GM08714 (cell line): Measurements from ENCODE around the gene RAB11FIP4.

Experiments
- H3K4me3 ChIP-seq: fragments of 200-500 bp; sonication (Bioruptor generic); 2 replicates; pipeline ENCODE4 v1.5.1; 2014; ENCODE audit warnings: mild to moderate bottlenecking, low read length, inconsistent platforms
- ZNF274 ChIP-seq: IDR thresholded peaks from 2 replicates; pipeline ENCODE4 v1.6.1; 2012; ENCODE audit warnings: mild to moderate bottlenecking, low read depth, low read length

Gene RAB11FIP4

DNA sequence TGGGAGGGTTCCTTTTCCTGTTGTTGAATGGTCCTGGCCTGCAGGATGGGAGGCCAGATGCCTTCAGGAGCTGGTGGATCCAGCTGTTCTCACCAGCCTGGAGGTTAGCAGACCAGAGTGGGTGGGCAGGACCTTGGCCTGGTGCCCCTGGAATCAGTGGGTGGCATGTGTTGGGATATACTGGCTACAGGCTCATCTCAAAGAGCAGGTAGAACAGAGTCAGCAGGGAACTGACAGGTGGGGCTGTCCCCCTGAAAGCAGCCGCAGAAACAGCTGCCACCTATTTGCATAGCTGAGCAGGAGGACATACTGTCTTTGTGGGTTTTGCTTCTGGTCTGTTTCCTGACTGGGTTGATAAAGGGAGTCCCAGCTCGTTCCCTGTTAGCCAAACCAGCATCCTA lies 144.1 kb downstream of the RAB11FIP4 start:
- TF ChIP-seq ZNF274: no peak
- no peak overlapping the region for H3K4me3 ChIP-seq

DNA sequence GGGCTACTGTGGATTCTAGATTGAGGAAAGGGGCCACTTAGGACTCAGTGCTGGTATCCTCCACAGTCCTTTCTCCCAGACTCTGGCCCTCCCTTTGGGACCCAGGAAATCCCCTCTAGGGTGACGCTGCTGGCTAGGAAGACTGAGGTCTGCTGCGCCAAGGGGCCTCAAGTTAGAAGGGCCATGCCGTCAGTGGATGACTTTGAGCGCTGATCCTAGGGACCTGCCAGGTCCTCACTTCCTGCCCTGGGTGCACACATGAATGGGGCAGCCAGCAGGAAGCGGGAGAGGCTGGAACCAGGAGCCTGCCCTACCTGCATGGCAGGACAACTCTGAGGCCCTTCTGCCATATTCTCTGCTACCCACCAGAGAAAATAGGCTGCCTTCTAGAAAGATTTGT lies 145.0 kb downstream of the RAB11FIP4 start:
- no peak for TF ChIP-seq ZNF274

DNA sequence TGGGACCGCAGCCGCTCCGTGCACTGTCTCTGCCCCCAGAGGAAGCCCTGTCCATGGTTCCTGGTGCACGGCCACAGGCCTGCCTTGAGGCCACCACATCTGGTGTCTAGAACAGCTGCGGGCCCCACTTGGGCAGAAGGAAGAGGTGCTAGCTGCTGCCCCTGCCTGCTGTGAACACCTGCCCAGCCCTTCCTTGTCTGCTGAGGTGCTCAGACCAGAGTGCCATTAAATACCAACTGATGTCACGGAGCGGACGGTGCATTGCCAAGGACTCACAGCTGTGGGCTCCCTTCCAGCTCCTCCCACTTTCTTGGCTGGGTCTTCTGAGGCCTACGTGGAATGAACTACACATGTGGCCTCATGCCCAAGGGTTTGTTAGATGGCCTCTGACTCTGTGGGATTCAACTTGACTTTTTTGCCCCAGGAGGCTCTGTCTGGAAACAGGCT lies 146.1 kb downstream of the RAB11FIP4 start:
- no peak for TF ChIP-seq ZNF274
- no peak overlapping the region for H3K4me3 ChIP-seq

More for the DNA sequence above, 145.0 kb downstream of the RAB11FIP4 start:
- H3K4me3 ChIP-seq: no peak overlapping the region; the same call in 1 of the 2 replicates

DNA sequence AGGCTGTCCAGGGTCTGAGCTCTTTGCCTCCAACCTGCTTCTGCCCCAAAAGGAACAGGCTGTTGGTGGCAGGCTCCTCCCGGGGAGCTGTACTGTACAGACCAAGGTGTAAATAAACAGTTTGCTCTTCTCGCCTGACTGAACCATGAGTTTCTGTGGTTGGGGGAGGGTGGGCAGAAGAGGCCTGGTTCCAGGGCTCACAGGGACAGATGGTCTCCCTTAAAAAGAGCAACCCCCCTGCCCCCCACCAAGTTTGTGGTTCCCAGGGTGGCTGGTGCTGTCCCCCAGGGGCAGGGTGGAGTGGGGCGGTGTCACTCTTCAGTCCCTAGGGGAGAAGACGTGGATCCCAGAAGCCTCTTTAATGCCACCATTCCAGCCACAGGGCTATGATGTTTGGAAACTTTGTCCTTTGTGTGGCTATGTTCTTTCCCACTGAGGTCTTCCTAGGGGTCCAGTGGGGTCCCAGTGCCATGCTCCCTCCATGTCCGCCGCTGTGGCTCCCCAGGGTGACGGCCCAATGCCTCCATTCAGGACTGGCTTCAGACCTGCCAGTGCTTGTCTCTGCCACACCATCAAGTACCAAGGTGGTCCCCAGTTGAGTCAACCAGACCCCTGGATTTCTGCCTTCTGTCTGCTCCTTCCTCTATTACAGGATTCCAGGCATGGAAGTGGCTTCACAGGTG lies 146.7 kb downstream of the RAB11FIP4 start:
- H3K4me3 ChIP-seq: no peak overlapping the region
- TF ChIP-seq ZNF274: no peak

DNA sequence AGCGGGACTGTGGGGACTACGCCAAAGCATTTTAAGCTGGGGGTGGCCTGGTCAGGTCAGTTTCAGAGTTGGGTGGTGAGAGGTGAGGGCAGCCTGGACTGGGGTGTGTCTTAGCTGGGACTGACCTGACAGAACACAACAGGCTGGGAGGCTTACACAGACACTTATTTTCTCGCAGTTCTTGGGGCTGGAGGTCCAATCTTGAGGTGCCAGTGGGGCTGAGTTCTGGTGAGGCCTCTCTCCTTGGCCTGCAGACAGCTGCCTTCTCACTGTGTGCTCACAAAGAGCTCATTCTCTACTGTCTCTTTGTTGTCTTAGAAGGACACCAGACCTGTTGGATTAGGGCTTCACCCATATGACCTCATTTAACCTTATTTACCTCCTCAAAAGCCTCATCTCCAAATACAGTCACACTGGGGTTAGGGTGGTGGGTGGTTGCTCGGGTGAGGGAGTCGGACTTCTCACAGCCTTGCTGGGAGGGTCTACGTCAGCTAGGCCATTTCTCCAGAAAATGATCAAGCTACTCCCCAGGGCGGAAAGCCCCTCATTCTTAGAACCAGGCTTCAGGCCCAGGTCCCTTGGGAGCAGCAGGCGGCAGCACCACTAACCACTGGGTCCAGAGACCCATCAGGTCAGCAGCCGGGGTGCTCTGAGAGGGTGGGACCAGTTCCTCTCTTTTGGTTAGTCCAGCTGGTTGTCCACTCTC lies 149.3 kb downstream of the RAB11FIP4 start:
- no peak for TF ChIP-seq ZNF274
- no peak overlapping the region for H3K4me3 ChIP-seq

DNA sequence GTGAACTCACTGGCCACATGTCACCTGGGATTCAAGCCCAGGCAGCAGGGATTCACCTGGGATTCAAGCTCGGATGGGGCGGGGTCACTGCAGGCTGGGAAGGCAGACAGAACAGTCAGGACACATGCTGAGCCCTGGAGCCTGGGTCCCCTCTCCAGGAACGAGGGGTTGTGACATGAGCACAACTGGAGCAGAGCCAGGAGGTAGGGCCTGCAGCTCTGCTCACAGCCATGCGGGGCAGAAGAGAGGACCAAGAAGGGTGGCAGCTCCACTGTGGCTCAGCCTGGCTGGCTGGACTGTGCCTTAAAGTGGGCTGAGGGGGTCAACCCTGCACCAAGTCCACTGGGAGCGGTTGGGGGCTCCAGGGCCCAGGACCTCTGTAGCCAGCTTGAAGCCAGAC lies 150.1 kb downstream of the RAB11FIP4 start:
- H3K4me3 ChIP-seq: no peak overlapping the region
- TF ChIP-seq ZNF274: no peak

DNA sequence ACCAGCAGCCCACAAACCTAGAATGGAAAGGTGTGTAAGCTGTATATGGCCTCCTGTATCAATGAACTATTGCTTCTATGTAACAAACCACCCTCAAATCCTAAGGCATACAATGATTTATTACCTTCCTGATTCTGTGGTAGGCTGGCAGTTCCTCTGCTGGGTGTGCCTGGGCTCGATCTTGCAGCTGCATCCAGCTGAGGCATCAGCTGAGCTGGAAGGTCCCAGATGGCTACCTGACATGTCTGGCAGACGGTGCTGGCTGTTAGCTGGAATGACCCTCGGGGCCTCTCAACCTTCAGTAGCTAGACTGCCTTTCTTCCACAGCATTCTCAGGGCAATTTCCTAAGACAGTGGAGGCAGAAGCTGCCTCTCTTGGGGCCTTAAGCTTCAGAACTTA lies 152.7 kb downstream of the RAB11FIP4 start:
- H3K4me3 ChIP-seq: no peak overlapping the region
- no peak for TF ChIP-seq ZNF274

DNA sequence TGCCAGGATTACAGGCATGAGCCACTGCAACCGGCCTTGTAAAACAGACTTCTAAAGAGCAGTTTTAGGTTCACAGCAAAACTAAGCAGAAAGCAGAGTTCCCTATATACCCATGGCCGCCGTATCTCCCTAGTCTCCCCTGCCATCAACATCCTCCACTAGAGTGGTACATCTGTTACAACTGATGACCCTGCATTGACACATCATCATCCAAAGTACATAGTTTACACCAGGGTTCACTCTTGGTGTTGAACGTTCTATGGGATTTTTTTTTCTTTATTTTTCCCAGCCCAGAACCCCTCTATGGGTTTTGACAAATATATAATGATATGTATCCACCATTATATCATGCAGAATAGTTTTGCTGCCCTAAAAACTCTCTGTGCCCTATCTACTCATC lies 155.2 kb downstream of the RAB11FIP4 start:
- TF ChIP-seq ZNF274: no peak
- no peak overlapping the region for H3K4me3 ChIP-seq

DNA sequence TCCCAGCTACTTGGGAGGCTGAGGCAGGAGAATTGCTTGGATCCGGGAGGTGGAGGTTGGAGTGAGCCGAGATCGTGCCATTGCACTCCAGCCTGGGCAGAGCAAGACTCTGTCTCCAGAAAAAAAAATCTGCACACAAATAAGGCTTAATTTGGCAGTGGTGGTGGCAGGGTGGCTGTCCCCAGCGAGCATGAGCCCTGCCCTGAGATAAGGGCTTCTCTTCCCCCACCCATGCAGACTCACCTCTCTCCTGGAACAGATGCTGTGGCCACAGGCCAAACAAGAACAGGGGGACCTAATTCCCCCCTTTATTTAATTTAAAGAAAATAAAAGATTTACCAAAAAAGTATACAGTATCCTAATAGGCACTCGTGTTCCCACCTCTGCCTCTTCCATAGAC lies 157.2 kb downstream of the RAB11FIP4 start:
- peak overlapping the region; percentile 92 for H3K4me3 ChIP-seq
- no peak for TF ChIP-seq ZNF274

DNA sequence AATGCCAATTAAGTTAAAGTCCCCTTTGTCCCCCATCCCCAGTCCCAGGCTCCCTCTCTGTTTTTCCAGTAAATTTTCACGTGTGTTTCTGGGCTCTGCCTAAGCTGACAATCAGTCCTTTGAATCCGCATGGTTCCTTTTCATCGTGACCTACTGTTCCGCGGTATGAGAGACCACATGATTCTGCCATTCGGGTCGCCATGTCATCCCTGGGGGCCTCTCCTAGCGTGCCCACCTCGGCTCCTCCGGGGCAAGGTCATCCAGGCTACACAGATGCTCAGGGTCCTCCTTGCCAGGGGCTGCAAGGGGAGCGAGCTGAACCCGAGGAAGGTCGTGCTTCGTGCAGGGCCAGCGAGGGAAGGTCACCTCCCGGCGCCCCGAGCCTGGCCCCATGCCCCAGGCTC lies 157.6 kb downstream of the RAB11FIP4 start:
- peak overlapping the region; percentile 92 for H3K4me3 ChIP-seq
- no peak for TF ChIP-seq ZNF274

DNA sequence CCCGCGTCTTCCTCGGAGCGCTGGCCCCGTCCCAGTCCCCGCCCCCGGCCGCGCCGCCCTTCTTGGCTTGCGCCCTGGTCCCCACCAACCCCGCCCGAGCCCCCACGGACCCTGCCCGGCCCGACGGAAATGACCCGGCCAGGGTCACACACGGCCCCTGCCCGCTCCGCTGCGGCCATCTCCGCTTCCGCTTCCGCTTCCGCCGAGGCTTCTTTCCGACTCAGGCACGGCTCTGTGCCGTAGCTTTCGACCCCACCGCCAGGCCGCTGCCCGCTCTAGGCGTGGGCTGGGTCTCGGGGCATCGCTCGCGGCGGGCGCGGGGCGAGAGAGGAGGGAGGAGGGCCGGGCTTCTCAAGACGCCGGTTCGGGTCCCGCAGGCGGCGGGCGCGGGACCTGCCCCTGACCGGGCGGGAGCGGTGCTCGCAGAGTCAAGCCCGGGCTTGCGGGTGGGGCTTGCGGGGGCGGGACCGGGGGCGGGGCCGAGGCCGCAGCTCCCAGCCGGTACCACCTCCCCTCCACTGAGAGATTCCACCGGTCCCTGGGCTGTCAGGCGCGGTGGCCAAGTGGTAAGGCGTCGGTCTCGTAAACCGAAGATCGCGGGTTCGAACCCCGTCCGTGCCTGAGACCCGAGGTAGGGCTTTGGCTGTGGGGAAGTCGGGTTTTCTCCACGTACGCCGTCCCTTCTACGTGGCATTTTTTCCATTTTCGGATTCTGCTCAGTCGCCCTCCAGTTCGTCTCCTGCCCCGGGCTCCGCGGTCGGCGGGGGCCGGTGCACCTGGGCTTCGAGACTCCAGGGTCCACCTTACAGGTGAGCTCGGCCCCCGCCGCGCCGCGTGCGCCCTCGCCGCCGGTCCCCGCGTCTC lies 158.3 kb downstream of the RAB11FIP4 start:
- H3K4me3 ChIP-seq: peak overlapping the region; percentile 92
- TF ChIP-seq ZNF274: no peak

DNA sequence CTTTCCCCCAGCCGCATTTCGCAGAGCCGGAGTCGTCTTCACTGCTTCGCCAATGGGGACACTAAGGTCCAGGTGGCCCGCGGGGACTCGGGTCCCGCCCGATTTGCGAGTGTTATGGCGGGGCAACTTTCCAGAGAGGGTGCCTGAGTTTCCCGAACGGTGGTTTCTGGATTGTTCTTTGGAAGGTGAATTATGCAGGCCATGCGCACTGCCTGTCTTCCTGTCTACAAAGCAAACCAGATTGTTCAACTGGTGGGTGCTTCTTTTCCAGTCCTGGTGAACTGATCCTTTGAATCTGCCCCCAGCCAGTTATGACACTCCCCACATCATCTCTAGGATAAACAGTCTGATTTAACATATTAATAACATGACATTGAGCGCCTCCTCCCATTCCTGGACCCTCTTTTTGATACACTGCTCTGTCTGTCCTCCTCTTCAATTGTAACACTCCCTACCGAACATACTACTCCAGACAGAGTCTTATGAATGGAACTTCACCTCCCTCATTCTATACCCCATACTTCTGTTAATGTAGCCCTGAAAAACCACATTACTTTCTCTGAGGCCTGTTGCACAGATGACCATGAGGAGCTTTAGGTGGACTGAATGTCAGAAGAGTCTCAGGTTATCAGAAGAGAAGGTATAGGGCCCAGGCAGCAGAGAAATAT lies 159.0 kb downstream of the RAB11FIP4 start:
- no peak for TF ChIP-seq ZNF274
- H3K4me3 ChIP-seq: peak overlapping the region; percentile 17; the same call in 1 of the 2 replicates

DNA sequence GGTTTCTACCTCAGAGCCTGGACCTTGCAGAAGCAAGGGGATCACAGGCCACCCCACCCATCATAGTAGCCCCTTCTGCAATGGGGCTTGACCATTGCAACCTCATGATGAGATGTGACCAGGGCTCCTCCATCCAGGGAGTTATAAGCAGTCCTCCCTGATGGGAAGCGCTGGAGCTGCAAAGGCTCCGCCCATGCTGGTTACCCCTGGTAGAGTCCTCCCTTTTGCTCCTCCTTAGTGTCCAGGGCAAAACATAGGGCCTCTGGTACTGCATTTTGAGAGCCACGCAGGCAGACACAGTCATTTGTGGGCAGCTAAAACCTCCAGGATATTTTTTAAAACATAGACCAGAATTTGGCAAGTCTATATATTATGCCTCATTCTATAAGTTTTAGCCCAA lies 161.1 kb downstream of the RAB11FIP4 start:
- no peak for TF ChIP-seq ZNF274
- H3K4me3 ChIP-seq: no peak overlapping the region

DNA sequence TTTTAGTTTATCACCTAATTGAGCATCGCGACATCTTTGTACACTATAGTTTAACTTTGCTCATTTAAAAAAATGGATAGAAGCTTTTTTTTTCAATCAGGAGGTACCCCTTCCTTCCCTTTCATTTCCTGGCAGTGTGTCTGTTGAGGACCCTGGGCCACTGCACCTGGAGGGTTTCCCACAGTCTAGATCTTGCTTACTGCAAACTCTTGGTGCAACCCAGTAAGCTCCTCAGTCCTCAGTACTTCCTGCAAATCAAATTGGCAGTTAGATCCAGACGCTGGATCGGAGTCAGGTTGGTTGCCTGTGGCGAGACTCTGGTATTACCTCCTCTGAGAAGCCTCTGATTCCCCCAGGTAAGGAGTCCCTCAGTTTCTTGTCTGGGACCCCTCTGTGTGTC lies 162.0 kb downstream of the RAB11FIP4 start:
- TF ChIP-seq ZNF274: no peak
- H3K4me3 ChIP-seq: no peak overlapping the region

DNA sequence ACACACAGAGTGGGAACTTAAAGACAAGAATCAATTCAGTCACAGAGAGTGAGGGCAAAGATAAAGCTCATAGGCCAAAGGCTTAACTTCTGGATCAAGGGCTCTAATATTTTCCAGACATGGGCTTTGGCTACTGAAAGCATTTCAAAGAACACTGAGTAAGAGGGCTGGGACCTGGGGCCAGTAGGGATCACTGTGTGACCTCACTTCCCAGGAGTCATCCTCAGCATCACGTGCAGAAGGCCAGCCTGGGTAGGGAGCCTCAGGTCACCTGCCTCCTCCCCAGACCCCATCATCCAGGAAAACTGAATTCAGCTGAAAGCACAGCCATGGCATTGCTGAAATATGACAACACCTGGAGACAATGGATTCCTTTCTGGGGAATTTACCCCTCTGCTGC lies 163.5 kb downstream of the RAB11FIP4 start:
- H3K4me3 ChIP-seq: no peak overlapping the region
- TF ChIP-seq ZNF274: no peak
